ENCODE measurements around the gene GNB2.
"Not testable (repeated sequence)": the region's sequence is repeated elsewhere in the genome, so short reads cannot be mapped to it uniquely, and the experiment has no call there.

The GNB2 gene

GRCh38 chr7:100701089-100701488 lies 27.5 kb downstream of the GNB2 start:
- not testable (repeated sequence) for DNase-seq

- DNase-seq, result peak; percentile 69
Measured at GRCh38 chr7:100705320-100705752, 31.8 kb downstream of the GNB2 start.

DNA sequence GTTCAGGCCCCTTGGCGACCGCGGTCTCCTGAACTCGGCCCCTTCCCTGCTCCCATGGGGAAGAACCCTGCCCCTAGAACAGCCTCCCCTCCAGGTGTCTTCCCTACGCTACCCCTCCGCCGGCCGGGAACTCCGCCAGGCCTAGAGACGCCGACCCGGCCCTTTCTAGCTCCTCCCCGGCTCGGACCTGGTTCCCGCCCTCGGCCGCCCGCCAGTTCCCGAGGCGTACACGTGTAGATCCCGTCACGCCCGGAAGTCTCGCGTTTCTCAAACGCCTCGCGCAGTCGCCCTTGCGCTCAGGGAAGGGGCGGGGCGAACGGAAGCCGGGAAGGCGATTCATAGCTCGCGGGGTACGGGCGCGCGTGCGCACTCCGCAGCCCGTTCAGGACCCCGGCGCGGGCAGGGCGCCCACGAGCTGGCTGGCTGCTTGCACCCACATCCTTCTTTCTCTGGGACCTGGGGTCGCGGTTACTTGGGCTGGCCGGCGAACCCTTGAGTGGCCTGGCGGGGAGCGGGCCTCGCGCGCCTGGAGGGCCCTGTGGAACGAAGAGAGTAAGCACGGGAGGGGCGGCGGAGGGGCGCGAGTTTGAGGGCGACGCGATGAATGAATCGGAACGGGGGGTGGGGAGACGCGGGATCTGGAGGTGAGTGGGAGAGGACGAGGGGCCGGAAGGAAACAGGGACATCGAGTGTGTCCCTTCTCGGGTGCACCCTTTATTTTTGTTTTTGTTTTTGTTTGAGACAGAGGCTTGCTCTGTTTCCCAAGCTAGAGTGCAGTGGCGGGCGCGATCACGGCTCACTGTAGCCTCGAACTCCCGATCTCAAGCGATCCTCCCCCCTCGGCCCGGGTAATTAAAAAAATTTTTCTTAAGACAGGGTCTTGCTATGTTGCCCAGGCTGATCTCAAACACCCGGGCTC lies 32.5 kb downstream of the GNB2 start, which contains the start of gene POP7:
TSS of gene POP7 (plus strand) at position 369 of the 919 bp plus-strand sequence. CDS start 710 bp downstream, outside the sequence.
- peak; percentile 98 for DNase-seq

DNA sequence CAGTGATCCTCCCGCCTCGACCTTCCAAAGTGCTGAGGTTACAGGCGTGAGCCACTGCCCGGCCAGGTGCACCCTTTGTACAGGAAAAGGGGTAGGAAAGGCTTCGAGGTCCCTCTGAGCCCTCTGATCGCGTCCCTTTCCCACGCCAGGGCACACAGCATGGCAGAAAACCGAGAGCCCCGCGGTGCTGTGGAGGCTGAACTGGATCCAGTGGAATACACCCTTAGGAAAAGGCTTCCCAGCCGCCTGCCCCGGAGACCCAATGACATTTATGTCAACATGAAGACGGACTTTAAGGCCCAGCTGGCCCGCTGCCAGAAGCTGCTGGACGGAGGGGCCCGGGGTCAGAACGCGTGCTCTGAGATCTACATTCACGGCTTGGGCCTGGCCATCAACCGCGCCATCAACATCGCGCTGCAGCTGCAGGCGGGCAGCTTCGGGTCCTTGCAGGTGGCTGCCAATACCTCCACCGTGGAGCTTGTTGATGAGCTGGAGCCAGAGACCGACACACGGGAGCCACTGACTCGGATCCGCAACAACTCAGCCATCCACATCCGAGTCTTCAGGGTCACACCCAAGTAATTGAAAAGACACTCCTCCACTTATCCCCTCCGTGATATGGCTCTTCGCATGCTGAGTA lies 33.3 kb downstream of the GNB2 start:
- DNase-seq, result no peak

- no peak for DNase-seq
Measured at GRCh38 chr7:100708395-100708794, 34.9 kb downstream of the GNB2 start.

DNA sequence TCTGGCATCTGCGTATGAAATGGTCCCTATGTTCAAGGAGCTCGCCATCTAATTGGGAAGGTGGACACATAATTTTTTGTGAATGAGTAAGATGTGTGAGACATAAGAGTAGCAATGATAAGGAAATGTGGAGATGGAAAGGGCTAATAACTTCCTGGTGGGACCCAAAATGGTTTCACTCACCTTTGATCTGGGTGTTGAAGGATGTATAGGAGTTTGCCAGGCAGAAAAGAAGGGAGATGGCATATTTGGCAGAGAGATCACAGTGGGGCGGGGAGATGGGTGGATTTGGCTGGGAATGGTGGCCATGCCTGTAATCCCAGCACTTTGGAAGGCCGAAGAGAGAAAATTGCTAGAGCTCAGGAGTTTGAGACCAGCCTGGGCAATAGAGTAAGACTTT lies 36.9 kb downstream of the GNB2 start:
- no peak for DNase-seq

DNA sequence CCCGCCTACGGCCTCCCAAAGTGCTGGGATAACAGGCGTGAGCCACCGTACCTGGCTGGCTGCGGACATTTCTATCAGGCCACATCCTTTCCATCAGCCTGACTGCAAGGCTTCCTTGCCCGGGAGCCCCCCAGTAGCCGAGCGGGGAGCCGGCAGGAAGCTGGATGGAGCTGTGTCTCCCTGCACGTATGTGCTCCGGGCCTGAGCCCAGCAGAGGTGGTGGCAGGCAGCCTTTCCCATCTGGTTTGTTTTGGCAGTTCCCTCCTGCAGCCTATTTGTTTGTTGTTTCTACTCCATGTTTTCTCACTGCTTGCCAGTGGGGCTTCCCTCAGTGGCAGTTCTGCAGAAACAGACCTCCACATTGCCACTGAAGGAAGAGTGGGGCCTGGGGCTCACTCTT lies 37.8 kb downstream of the GNB2 start:
- no peak for DNase-seq

- DNase-seq, result no peak
Measured at GRCh38 chr7:100714725-100715124, 41.2 kb downstream of the GNB2 start.

DNA sequence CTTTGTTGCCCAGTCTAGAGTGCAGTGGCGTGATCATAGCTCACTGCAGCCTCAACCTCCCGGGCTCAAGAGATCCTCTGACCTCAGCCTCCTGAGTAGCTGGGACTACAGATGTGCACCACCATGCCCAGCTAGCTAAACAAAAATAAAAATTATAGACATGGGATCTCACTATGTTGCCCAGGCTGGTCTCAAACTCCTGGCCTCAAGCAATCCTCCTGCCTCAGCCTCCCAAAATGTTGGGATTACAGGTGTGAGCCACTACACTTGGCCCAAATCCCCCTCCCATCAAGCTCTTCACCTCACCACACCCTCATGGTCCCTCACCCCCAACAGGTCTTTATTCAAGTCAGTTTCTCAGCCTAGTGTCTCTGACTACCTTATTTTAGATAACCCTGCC lies 43.5 kb downstream of the GNB2 start:
- DNase-seq, result not testable (repeated sequence)

DNA sequence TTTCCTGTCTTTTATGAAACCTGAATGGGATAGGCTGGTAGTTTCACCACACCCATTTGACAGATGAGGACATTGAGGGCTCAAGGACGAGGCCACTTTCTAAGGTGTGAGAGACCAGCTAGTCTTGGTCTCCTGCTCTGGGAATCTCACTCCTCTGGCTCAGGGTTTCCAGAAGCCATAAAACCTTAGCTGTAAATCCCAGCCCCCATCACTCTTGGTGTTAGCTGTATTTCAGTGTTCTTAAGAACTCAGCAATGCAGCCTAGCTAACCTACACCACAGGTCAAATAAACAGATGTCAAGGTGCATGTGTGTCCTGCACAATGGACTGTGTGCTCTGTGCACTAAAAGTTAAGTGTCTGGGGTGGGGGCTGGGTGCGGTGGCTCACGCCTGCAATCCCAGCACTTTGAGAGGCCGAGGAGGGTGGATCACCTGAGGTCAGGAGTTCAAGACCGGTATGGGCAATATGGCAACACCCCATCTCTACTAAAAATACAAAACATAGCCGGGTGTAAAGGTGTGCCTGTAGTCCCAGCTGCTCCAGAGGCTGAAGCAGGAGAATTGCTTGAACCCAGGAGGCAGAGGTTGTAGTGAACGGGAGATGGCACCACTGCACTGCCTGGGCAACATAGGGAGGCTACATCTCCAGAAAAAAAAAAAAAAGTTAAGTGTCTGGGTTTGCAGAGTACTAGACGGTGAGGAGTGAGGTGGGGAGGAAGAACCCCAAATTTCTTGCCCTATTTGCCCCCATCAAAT lies 46.2 kb downstream of the GNB2 start:
- DNase-seq, result peak; percentile 40

- DNase-seq, result no peak
Measured at GRCh38 chr7:100720279-100720670, 46.7 kb downstream of the GNB2 start, which contains the start of gene EPO. EPO (plus strand) TSS chr7:100720468; CDS start chr7:100720981, 513 bp downstream.

DNA sequence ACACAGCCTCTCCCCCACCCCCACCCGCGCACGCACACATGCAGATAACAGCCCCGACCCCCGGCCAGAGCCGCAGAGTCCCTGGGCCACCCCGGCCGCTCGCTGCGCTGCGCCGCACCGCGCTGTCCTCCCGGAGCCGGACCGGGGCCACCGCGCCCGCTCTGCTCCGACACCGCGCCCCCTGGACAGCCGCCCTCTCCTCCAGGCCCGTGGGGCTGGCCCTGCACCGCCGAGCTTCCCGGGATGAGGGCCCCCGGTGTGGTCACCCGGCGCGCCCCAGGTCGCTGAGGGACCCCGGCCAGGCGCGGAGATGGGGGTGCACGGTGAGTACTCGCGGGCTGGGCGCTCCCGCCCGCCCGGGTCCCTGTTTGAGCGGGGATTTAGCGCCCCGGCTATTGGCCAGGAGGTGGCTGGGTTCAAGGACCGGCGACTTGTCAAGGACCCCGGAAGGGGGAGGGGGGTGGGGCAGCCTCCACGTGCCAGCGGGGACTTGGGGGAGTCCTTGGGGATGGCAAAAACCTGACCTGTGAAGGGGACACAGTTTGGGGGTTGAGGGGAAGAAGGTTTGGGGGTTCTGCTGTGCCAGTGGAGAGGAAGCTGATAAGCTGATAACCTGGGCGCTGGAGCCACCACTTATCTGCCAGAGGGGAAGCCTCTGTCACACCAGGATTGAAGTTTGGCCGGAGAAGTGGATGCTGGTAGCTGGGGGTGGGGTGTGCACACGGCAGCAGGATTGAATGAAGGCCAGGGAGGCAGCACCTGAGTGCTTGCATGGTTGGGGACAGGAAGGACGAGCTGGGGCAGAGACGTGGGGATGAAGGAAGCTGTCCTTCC lies 47.3 kb downstream of the GNB2 start:
- no peak for DNase-seq

- no peak for DNase-seq
Measured at GRCh38 chr7:100721505-100721812, 47.9 kb downstream of the GNB2 start.

GRCh38 chr7:100722480-100723212 lies 49.1 kb downstream of the GNB2 start:
- DNase-seq, result no peak

- no peak for DNase-seq
Measured at GRCh38 chr7:100723732-100724275, 50.3 kb downstream of the GNB2 start.

DNA sequence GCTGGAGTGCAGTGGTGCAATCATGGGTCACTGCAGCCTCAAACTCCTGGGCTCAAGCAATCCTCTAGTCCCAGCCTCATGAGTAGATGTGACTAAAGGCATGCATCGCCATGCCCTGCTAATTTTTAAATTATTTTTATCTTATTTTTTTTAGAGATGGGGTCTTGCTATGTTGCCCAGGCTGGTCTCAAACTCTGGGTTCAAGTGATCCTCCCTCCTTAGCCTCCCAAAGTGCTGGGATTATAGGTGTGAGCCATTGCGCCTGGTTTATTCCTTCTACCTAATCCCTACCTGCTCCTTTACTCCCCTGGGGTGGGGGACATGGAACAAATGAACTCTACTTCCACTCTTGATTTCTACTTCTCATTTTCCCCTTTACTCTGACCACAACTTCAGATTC lies 50.8 kb downstream of the GNB2 start:
- DNase-seq, result not testable (repeated sequence)

- peak; percentile 65 for DNase-seq
Measured at GRCh38 chr7:100726996-100727761, 53.6 kb downstream of the GNB2 start.

DNA sequence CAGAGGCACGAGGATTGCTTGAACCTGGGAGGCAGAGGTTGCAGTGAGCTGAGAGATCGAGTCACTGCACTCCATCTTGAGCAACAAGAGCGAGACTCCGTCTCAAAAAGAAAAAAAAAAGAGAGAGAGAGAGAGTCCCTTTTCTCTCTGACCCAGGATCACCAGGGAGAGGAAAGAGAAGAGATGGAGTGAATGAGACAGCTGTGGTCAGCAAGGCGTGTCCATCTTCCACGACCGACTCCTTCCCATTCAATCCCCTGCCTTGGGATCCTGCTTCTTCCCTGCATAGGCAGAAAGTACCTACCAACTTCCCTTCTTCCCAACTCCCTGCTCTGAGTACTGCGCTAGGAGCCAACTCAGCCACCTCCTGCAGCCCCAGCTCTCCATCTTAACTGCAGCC lies 54.7 kb downstream of the GNB2 start:
- no peak for DNase-seq

Data from EL (cell line).